NCI-H1436 treated with DMSO at 0.1 percent for 48 hours (cell line): Measurements from ENCODE around the gene FAM53C.
"Not testable (repeated sequence)": the region's sequence is repeated elsewhere in the genome, so short reads cannot be mapped to it uniquely, and the experiment has no call there.

Experiments used
- DNase-seq: peaks from one replicate; lab custom pipeline; 2025; lab: John Stamatoyannopoulos, UW

Gene FAM53C

DNA sequence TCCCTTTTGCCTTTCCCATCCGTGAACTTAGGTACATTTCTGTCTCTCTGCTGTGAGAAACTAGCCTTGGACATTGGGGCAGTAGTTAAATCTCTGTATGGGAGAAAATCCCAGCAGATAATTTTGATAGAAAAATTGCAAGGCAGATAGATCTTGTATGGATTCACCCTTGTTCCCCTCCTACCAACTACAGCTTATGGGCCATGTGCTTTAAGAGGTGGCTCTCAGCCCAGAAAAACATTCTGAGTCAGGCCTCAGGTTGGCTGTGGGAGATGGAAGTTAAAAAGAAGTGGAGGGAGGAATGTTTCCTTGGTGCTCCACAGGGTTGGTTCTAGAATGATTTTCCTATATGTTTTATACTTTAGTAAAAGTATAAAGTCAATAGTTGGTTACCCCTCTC, 13.0 kb downstream of the FAM53C start:
- no peak for DNase-seq

DNA sequence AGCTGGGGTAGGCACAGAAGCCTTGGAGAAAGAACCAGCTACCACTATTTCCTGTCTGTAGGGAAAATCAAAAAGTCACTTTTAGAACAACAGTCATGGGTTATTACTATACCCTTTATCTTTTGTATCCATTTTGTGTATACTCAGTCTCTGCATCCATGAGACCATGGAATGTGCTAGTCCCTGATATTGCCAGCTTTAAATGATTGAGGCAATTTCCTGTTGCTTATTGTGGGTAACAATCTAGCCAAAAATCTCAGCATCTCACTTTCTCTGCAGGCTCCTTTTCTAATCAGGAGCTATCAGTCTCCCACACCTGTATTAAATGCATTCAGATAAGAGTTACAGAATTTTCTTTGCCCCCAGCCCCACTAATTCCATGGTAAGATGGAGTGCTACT, 13.5 kb downstream of the FAM53C start:
- DNase-seq = no peak

DNA sequence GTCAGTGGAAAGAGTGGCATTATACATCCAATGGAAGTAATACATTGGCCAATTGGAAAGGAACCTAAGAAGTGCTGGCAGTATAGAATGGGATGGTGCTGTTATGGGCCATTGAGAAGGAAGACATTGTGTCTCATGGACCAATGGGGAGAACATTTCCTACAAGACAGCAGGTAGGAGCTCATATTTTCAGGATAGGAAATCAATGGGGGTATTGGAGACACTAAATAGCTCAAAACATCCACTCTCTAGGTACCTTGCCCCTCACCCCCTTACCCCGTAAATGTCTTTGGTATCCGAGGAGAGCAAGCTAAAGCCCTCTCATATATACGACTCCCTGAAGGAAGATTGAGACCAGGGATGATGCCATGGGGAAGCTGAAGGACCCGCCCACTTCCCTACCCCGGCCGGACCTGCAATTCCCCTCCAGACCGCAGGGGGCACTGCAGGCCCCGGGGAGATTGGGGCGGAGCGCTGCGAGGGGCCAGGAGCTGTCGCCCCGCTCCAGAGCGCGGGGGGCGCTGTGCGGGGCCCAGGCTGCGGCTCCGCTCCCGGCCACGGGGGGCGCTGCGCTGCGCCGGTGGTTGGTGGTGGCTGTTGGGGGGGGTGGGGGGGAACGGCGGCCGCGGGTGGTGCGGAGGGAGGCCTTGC, 14.1 kb downstream of the FAM53C start, which contains the start of gene KDM3B:
Gene KDM3B (plus strand): TSS at position 615 of the 651 bp plus-strand sequence. CDS start 111 bp downstream, outside the sequence.
- peak; percentile 31 for DNase-seq

DNA sequence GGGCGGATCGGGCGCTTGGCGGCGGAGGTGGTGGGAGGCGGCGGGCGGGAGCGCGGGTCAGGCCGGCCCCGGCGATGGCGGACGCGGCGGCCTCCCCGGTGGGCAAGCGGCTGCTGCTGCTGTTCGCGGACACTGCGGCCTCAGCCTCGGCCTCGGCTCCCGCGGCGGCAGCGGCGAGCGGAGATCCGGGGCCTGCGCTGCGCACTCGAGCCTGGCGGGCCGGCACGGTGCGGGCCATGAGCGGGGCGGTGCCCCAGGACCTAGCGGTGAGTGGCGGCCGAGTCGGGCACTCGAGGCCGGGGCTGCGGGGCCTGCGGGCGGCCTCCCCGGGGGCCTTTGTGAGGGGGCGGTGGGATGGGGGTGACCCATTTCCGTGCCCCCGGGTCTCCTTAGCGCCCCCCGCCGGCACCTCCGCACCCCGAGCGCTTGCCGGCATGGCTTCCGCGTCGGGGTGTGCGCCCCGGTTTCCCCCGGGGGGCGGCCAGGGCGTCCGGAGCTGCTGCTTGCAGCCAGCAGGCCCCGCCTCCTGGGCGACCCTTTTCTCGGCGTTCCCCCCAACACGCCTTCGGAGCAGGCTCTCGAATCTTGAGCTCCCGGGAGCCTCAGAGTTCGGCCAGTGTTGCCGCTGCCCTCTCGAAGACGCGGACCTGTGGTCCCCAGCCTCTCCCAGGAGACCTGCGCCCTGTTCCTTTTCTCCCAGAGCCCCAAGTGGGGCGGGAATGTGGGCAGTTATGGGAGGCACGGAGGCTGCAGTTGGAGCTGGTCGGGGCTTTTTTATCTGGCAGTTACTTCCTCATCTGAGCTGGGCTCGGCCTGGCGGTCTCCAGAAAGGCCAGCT, 14.9 kb downstream of the FAM53C start:
- DNase-seq = no peak

GRCh38 chr5:138353560-138354080, 15.6 kb downstream of the FAM53C start:
- DNase-seq = no peak

GRCh38 chr5:138354387-138354786, 16.3 kb downstream of the FAM53C start:
- DNase-seq = no peak

- no peak for DNase-seq
These were observed 16.9 kb downstream of the FAM53C start for GRCh38 chr5:138354926-138355378.

DNA sequence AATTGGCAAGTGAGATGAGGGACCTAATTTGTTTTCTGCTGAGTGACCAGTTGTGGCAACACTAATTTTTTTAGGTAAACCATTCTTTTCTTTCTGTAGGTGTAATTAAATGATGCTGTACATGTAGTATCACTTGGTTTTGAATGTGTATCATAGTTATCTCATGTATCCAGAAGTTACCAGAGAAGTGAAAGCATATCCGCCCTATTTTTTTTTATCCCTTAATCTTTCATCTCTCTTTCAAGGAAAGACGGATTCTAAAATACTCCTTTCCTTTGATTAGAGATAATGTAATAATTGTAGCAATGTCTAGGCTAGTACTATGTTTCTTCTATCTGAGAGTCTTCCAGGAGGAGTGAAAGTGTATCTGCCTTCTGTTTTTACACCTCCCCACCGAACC, 21.6 kb downstream of the FAM53C start:
- DNase-seq = no peak

GRCh38 chr5:138360941-138361452, 22.9 kb downstream of the FAM53C start:
- no peak for DNase-seq

DNA sequence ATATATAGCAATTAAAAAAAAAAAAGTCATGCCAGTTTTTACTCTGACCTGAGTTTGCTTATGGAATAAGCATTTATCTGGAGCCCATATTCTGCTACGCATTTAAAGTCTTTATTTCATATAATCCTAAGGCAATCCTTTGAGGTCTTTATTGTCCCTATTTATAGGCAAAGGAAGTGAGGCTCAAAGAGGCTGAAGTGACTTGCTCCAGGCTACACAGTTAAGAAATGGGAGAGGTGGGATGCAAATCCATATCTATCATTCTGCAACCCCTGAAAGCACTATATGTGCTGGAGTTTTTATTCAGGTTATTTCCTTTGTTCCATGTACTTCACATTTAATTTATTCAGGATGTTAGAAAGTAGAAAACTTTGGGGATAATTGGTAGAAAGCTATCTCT, 26.5 kb downstream of the FAM53C start:
- DNase-seq = no peak

DNA sequence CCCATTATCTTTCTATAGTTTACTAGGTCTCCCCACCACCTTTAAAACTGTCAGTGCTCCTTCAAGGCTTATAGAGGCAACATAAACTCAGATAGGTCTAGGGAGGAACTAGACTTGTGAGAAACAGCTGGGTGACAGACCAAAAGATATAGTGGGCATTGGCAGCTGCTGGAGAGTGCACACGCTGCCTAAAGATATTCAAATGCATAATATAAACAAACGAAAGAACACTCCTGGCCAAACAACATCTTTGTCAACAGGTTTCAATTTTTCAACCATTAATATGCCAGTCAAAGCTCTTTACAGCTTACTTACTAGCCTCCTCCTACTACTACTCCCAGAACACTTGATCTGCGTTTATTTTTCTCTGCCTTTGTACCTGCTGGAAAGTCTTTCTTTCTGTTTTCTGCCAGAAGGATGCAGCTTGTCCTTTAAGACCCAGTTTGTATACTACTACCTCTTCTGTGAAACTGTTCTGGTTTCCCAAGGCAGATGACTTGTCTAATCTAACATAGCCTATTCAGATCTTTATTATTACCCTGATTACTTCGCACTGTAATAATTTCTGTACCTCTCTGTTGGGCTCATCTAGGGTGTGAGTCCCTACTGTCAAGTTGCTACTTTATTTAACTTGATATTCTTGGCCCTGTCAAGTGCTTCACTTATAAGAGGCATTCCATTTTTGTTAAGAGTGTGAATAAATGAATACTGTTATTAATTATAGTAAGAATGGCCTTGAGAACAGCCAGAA, 28.7 kb downstream of the FAM53C start:
- no peak for DNase-seq

- no peak for DNase-seq
These were observed 31.2 kb downstream of the FAM53C start for GRCh38 chr5:138369261-138369660.

DNA sequence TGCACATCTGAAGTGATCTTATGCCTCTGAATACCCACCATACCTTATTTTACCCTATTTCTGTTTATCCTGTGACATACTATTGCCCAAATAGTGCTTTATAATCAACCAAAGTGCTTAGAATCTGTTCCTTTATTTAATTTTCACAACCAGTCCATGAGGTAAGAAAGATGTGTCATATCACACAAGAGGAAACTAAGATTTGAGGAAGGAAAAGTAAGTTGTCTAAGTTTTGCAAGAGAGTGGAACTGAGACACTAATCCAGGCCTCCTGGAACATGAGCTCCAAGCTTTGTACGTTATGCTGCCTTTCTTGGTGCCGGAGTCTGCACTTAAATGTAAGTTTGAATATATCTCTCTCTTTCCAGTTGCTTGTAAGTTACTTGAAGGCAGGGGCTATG, 31.6 kb downstream of the FAM53C start:
- DNase-seq = no peak

DNA sequence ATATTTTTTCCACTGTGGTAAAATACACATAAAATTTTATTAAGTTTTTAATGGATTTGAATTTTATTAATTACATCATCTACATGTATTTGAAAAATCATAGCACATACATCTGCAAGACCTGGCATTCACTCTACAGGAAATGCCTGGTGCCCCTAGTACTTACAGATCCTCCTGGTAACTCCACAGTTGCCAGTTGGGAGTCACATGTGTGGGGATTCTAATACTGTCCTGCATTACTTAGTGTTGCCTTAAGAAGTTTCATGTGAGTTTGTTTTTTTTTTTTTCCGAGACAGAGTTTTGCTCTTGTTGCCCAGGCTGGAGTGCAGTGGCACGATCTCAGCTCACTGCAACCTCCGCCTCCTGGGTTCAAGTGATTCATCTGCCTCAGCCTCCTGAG, 32.5 kb downstream of the FAM53C start:
- no peak for DNase-seq

- DNase-seq = no peak
These were observed 33.4 kb downstream of the FAM53C start for GRCh38 chr5:138371454-138371853.

DNA sequence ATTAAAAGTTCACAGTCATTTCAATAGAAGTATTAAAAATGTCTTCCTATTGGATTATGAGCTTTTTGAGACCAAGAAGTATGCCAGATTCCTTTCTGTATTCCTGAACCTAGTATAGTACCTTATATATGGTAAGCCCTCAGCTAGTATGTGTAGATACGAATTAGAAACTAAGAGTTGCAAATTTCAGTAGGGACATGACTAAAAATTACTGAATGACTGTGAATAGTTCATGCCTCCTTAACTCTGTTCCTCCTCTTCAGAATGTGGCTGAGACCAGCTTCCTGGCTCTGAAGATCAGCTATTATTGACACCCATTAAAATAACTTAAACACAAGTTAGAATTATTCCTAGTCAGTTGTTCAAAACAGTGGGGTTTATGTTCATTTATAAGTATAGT, 34.2 kb downstream of the FAM53C start:
- DNase-seq = no peak

DNA sequence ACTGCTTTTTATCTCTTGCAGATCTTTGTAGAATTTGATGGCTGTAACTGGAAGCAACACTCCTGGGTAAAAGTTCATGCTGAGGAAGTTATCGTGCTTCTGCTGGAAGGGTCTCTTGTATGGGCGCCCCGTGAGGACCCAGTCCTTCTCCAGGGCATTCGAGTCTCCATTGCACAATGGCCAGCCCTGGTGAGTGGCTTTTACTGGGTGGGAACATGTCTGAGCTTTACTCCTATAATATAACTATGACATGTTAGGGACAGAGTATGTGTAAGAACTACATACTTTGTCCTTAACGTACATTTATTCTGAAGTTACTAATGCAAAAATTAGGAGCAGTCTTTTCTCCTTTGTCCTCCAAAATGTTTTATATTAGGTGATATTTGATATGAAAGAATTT, 34.6 kb downstream of the FAM53C start:
- DNase-seq = no peak

DNA sequence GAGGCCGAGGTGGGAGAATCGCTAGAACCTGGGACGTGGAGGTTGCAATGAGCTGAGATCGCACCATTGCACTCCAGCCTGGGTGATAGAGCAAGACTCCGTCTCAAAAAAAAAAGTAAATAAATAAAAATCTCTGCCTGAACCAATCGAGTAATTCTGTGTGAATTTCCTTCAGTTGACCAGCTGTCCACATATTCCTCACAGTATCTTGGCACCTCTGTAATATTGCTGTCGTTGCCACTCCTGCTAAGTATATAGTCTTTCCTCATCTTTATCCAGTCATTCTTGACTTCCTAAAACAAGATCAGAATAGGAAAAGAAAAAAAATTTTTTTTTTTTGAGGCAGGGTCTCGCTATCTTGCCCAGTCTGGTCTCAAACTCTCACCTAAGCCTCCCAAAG, 44.3 kb downstream of the FAM53C start:
- no peak for DNase-seq

DNA sequence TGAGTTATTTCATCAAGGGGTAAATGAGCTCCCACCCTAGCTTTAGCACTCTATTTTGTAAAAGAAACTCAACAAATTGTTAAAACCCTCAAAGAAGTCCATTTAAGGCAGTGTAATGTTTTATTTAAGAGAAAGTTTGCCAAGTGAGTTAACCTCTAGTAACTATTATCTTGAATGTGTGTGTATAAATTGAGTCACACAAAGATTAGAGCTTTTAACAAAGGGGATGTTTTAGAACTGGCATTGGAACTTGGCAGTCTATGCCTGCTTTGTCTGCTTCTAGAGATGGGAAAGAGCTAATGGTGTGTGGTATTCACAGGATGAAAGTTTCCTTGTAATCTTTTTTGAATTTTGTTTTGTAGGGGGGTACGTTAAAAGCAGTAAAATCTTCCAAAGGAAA, 47.6 kb downstream of the FAM53C start:
- DNase-seq = no peak

DNA sequence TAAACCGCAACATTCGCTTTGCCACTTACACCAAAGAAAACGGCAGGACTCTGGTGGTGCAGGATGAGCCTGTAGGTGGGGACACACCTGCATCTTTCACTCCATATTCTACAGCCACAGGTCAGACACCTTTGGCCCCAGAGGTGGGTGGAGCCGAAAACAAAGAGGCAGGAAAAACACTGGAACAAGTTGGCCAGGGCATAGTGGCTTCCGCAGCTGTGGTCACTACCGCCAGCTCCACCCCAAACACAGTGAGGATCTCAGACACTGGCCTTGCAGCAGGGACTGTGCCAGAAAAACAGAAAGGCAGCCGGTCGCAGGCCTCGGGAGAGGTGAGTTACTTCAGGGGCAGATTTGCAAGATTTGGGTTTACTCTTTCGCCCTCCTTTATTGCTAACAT, 48.2 kb downstream of the FAM53C start:
- no peak for DNase-seq

GRCh38 chr5:138389332-138389731, 51.3 kb downstream of the FAM53C start:
- no peak for DNase-seq

DNA sequence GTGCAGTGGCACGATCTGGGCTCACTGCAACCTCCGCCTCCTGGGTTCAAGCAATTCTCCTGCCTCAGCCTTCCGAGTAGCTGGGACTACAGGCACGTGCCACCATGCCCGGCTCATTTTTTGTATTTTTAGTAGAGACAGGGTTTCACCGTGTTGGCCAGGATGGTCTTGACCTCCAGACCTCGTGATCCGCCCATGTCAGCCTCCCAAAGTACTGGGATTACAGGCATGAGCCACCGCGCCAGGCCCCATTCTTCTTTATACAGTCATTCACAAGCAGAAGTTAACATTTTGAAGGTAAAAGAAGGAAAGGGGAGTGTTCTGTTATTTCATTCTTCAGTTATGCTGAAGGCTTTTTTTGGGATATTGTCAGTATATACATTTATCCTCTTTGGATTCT, 51.8 kb downstream of the FAM53C start:
- DNase-seq = not testable (repeated sequence)
